PFSK-1 (cell line): ENCODE measurements around the gene SLC25A15.

ENCODE experiments used
- FOXP2 ChIP-seq: optimal IDR thresholded peaks from 2 replicates; pipeline ENCODE3; 2011; ENCODE audit warnings: borderline replicate concordance, control low read depth, inconsistent platforms; ENCODE audit not compliant: insufficient read depth; ENCODE audit errors: extremely low read length, extremely low read depth
- POLR2AphosphoS5 ChIP-seq: IDR thresholded peaks from 2 replicates; pipeline ENCODE4 v1.6.1; 2012; ENCODE audit warnings: low read depth, mild to moderate bottlenecking, control low read depth, low read length, moderate library complexity
- REST ChIP-seq, 2 experiments: IDR thresholded peaks; 2 replicates each; pipeline versions ENCODE4 v1.6.1 to v1.8.0; 2011 to 2012; ENCODE audit warnings: low read depth in 2 of 2, low read length in 2 of 2, control low read depth in 1 of 2, inconsistent platforms in 1 of 2, mild to moderate bottlenecking in 1 of 2, moderate library complexity in 1 of 2; ENCODE audit not compliant: insufficient read depth in 1 of 2
- SIN3A ChIP-seq: IDR thresholded peaks from 2 replicates; pipeline ENCODE4 v1.6.1; 2012; ENCODE audit warnings: mild to moderate bottlenecking, low read length, moderate library complexity, borderline replicate concordance; ENCODE audit not compliant: insufficient read depth
- TAF1 ChIP-seq: IDR thresholded peaks from 2 replicates; pipeline ENCODE4 v1.6.1; 2012; ENCODE audit warnings: low read length, control low read depth, borderline replicate concordance; ENCODE audit not compliant: insufficient read depth

Gene SLC25A15

DNA sequence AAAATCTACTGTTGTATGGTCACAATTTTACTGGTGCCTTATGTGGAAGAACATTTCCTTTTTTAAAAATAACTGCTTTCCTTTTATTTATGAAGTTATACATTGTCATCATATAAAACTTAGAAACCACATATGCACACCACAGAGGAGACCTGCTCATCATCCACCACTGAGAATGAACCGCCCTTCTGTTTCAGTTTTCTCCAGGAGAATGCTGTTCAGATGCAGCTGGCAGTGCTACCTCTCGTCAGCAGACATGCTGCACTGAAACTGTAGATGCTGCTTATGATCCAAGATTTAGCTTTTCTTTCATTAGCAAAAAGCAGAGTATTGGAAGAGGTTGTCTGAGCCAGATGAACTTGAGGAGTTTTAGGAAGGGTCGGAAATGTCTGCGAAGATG, 10.1 kb downstream of the SLC25A15 start:
- TF ChIP-seq SIN3A: no peak
- TF ChIP-seq POLR2AphosphoS5: no peak
- TF ChIP-seq FOXP2: no peak
- no peak for TF ChIP-seq REST (IDR thresholded peaks at IDR 0.05; ENCODE audit: insufficient read depth in 1 of 2, low read depth in 2 of 2, low read length in 2 of 2)
- no peak for TF ChIP-seq TAF1

DNA sequence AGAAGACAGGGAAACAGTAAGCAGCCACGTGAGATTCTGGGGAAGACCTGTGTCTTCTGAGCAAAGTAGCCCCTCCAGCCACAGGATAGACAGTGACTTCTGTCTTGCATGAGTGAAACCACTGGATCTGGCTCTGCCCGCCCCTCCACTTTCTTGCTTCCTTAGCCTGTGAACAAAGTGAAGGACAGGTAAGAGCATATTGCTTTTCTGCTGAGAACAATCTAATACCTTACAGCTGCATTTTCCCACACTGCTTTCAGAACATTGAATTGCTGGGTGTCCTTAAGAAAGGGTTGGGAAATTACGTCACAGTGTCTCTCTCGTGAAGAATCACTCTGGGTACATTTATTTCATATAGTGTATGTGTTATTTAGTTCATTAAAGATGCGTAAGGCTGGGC, 11.1 kb downstream of the SLC25A15 start:
- no peak for TF ChIP-seq TAF1
- no peak for TF ChIP-seq SIN3A
- TF ChIP-seq FOXP2: no peak

DNA sequence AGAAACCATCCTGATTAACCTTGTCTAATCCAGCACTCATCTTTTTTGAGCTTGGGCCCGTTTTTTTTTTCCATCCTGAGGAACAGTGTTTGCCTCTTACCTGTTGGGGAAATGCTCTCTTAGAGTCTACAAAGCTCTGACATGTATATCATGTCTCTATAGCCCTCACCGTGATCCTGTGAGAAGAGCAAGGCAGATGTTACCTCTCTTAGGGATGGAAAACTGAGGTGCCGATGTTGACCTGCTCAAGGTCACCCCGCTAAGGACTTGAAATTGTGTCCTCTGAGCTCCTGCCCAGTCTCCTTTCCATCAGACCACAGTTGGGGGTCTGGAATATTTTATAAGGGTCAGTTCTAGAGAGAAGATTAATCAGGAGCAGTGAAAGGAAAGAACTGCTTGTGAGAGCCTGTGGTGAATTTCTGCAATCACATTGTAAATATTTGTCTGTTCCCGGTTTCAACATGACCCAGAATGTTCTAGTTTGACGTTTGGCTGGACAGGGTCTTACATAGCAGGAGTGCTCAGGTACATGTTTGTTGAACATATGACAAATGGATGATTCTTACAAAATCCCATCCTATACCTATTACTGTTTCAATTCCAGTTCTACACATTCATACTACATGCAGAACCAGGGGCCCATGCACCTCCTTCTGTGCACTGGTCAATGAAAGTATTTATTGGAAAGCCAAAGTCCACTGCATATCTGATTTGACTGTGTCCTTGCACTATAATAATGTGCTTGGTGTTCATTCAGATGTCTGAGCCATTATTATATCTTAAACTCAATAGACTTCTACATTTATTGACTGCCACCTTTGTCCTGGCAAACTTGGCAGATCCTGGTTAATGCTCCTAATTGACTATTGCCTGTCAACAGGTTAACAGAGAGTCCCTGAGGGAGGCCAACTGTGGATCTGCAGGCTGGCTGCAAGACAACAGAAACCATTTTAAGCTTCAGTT, 12.1 kb downstream of the SLC25A15 start:
- TF ChIP-seq FOXP2 (no peak), SIN3A (no peak), TAF1 (no peak), REST (IDR thresholded peaks at IDR 0.05; ENCODE audit: insufficient read depth in 1 of 2, low read depth in 2 of 2, low read length in 2 of 2) (no peak), POLR2AphosphoS5 (no peak)

GRCh38 chr13:40803316-40803715, 13.9 kb downstream of the SLC25A15 start:
- no peak for TF ChIP-seq TAF1
- no peak for TF ChIP-seq REST (IDR thresholded peaks at IDR 0.05; ENCODE audit: insufficient read depth in 1 of 2, low read depth in 2 of 2, low read length in 2 of 2)
- no peak for TF ChIP-seq POLR2AphosphoS5
- TF ChIP-seq FOXP2: no peak
- no peak for TF ChIP-seq SIN3A

GRCh38 chr13:40806241-40806640, 16.8 kb downstream of the SLC25A15 start:
- no peak for TF ChIP-seq FOXP2
- no peak for TF ChIP-seq REST (IDR thresholded peaks at IDR 0.05; ENCODE audit: insufficient read depth in 1 of 2, low read depth in 2 of 2, low read length in 2 of 2)
- no peak for TF ChIP-seq TAF1
- no peak for TF ChIP-seq POLR2AphosphoS5
- no peak for TF ChIP-seq SIN3A
